Mesothelial cell of epicardium (in vitro differentiated cells): ENCODE measurements around the gene KPNA1. TPM values are rescaled to one million over a fixed set of nuclear protein-coding genes. Genes with fewer than 3 reads are reported as not detected.
A peak's percentile ranks its signal among the peaks of the same experiment; 100 is the strongest.

Source experiments
- DNase-seq, 2 experiments: peaks; one replicate each; pipeline ENCODE4 v3.0.0; 2021; ENCODE audit warnings: low spot score in 2 of 2; ENCODE audit not compliant: unreplicated experiment in 2 of 2
- H3K27ac Mint-ChIP-seq: 2 replicates; pipeline ENCODE4 v1.8.0; 2021; ENCODE audit warnings: mixed read lengths
- H3K27me3 Mint-ChIP-seq: 2 replicates; pipeline ENCODE4 v1.8.0; 2021; ENCODE audit warnings: low read depth, mixed read lengths
- H3K36me3 Mint-ChIP-seq: 2 replicates; pipeline ENCODE4 v1.8.0; 2021; ENCODE audit warnings: mixed read lengths
- H3K4me1 Mint-ChIP-seq: 2 replicates; pipeline ENCODE4 v1.8.0; 2021; ENCODE audit warnings: mixed read lengths
- H3K4me3 Mint-ChIP-seq: 2 replicates; pipeline ENCODE4 v1.8.0; 2021; ENCODE audit warnings: mild to moderate bottlenecking, moderate library complexity, mixed read lengths
- H3K9me3 Mint-ChIP-seq: 2 replicates; pipeline ENCODE4 v1.8.0; 2021; ENCODE audit warnings: mixed read lengths
- total RNA-seq: library from RNA; stranded (reverse); gene quantifications from 3 replicates; pipeline ENCODE4 v1.2.1, GENCODE V29; 2021
- TF ChIP-seq, protein P1 (sequence below): fragments of 200-600 bp; sonication (generic); IDR thresholded peaks from one replicate; pipeline ENCODE4 v1.5.0; 2021; ENCODE audit warnings: antibody characterized with exemption; ENCODE audit not compliant: unreplicated experiment

Gene KPNA1
- total RNA-seq, 1 donor from 2014 or later, result 66.3 TPM

DNA sequence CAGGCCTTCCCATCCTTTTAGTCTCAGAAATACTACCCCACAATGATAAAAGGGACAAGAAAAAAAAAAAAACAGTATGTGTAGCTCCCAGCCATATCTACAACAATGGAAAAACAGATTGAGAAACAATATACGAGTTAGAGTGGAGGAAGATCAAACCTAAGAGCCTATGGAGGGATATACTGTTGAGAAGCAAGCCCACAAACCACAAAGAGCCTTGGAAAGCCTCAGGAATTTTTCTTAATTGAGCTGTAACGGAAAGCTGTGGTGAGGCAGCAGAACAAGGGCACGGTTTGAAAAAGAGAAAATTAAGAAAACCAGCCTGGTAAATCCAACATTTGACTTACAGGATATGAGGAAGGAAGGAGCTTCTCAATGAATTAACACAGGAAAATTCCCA is 21.4 kb downstream of the KPNA1 start:
- DNase-seq, result no peak
- H3K4me1 Mint-ChIP-seq, result peaks cover 10% of the 10 kb centered on the region
- H3K4me3 Mint-ChIP-seq, result no peak overlapping the region
- H3K9me3 Mint-ChIP-seq, result no peaks in the 10 kb centered on the region
- H3K27ac Mint-ChIP-seq, result no peak overlapping the region
- H3K36me3 Mint-ChIP-seq, result peaks cover 29% of the 10 kb centered on the region
- TF ChIP-seq, protein P1, sequence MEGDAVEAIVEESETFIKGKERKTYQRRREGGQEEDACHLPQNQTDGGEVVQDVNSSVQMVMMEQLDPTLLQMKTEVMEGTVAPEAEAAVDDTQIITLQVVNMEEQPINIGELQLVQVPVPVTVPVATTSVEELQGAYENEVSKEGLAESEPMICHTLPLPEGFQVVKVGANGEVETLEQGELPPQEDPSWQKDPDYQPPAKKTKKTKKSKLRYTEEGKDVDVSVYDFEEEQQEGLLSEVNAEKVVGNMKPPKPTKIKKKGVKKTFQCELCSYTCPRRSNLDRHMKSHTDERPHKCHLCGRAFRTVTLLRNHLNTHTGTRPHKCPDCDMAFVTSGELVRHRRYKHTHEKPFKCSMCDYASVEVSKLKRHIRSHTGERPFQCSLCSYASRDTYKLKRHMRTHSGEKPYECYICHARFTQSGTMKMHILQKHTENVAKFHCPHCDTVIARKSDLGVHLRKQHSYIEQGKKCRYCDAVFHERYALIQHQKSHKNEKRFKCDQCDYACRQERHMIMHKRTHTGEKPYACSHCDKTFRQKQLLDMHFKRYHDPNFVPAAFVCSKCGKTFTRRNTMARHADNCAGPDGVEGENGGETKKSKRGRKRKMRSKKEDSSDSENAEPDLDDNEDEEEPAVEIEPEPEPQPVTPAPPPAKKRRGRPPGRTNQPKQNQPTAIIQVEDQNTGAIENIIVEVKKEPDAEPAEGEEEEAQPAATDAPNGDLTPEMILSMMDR, result no peak
- H3K27me3 Mint-ChIP-seq, result no peaks in the 10 kb centered on the region

DNA sequence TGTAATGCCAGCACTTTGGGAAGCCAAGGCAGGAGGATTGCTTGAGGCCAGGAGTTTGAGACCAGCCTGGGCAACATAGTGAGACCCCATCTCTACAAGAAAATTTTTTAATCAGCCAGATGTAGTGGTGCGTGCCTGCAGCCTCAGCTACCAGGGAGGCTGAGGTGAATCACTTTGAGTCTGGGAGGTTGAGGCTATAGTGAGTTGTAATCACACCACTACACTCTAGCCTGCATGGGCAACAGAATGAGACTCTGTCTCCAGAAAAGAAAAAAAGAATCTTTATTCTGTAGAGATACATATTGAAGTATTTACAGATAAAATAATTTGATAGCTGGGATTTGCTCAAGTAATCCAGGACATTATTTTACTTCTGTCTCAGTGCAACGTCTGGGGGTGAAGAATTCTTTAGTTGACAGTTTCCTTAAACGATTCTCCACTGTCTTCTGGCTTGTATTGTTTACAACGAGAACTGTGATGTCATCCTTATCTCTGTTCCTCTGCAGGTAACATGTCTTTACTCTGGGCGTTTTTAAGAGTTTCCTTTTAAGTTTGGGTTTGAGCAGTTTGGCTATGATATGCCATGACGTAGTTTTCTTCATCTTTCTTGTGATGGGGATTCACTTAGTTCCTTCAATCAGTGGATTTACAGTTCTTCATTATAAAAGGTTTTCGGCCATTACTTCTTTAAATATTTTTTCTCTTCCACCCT is 26.3 kb downstream of the KPNA1 start:
- H3K27ac Mint-ChIP-seq, result no peak overlapping the region
- H3K4me1 Mint-ChIP-seq, result peaks cover 8% of the 10 kb centered on the region
- no peak for DNase-seq

DNA sequence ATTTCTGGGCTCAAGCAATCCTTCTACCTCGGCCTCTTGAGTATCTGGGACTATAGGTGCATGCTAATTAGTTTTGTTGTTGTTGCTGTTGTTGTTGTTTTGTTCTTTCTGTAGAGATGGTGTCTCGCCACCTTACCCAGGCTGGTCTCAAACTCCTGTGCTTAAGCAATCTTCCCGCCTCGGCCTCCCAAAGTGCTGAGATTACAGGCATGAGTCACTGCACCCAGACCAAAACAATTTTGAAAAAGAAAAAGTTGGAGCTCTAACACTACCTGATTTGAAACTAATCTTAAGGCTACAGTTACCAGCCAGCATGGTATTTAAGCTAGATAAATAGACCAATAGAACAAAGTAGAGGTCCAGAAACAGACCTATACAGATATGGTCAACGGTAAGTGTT is 29.8 kb downstream of the KPNA1 start:
- TF ChIP-seq, protein P1, result no peak
- Mint-ChIP-seq H3K9me3 (no peaks in the 10 kb centered on the region), H3K4me1 (peaks cover 14% of the 10 kb centered on the region), H3K27me3 (no peaks in the 10 kb centered on the region), H3K4me3 (no peak overlapping the region), H3K27ac (peak overlapping the region; percentile 23), H3K36me3 (peaks cover 10% of the 10 kb centered on the region)
- no peak for DNase-seq

More for the DNA sequence above, 26.3 kb downstream of the KPNA1 start:
- Mint-ChIP-seq H3K9me3 (no peaks in the 10 kb centered on the region), H3K4me3 (no peak overlapping the region), H3K27me3 (no peaks in the 10 kb centered on the region), H3K36me3 (peaks cover 25% of the 10 kb centered on the region)
- TF ChIP-seq, protein P1, result no peak

DNA sequence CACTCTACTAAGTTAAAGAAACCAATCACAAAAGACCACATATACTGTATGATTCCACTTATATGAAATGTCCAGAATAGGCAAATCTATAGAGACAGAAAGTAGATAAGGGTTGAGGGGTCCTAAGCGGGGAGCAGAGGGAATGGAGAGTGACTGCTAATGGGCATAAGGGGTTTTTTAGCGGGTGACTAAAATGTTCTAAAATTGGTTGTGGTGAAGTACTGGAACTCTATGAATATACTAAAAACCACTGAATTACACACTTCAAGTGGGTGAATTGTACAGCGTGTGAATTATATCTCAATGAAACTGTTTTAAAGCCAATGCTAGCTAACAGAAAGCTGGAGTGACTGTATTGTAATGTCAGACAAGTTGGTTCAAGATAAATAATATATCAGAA is 33.3 kb downstream of the KPNA1 start:
- H3K27ac Mint-ChIP-seq, result peak overlapping the region; percentile 23
- peaks cover 4% of the 10 kb centered on the region for H3K36me3 Mint-ChIP-seq

DNA sequence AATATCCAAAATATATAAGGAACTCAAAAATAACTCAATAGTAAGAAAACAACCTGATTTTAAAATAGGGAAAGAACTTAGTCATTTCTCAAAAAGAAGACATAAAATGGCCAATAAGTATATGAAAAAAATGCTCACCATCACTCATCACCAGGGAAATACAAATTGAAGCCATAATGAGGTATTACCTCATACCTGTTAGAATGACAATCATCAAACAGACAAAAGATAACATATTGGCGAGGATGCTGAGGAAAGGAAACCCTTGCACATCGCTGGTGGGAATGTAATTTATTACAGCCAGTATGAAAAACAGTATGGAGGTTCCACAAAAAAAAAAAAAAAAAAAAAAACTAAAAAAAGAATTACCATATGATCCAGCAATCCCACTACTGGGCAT is 38.2 kb downstream of the KPNA1 start:
- Mint-ChIP-seq H3K27ac (no peak overlapping the region), H3K36me3 (peaks cover 15% of the 10 kb centered on the region), H3K27me3 (no peaks in the 10 kb centered on the region), H3K4me1 (no peaks in the 10 kb centered on the region), H3K4me3 (no peak overlapping the region), H3K9me3 (peaks cover 12% of the 10 kb centered on the region)
- TF ChIP-seq, protein P1, result no peak
- no peak for DNase-seq

More for the DNA sequence above, 33.3 kb downstream of the KPNA1 start:
- Mint-ChIP-seq H3K27me3 (no peaks in the 10 kb centered on the region), H3K9me3 (no peaks in the 10 kb centered on the region), H3K4me1 (peaks cover 10% of the 10 kb centered on the region), H3K4me3 (no peak overlapping the region)
- TF ChIP-seq, protein P1, result no peak
- DNase-seq, result no peak
